Fibroblast of villous mesenchyme (primary cell): ENCODE results near the gene LBX2. TPM values are rescaled to one million over a fixed set of nuclear protein-coding genes. Genes with fewer than 3 reads are reported as not detected.

Experiments
- DNase-seq: peaks from one replicate; pipeline ENCODE4 v3.0.0-alpha.2; 2010; ENCODE audit warnings: low read depth
- H3K4me3 ChIP-seq: 2 replicates; pipeline ENCODE4 v1.5.1; 2011; ENCODE audit warnings: low read depth, mild to moderate bottlenecking, low read length
- total RNA-seq: library from RNA; depleted of rRNA; stranded (reverse); fragments of >200 nt; gene quantifications from 2 replicates; pipeline ENCODE4 v1.2.3, GENCODE V29; 2012
- TF ChIP-seq, protein P1 (sequence below): IDR thresholded peaks from 2 replicates; pipeline ENCODE4 v1.5.1; 2012; ENCODE audit warnings: low read depth, mild to moderate bottlenecking, low read length; ENCODE audit not compliant: insufficient read depth

The LBX2 gene
- total RNA-seq, 1 donor, result 1.3 TPM

DNA sequence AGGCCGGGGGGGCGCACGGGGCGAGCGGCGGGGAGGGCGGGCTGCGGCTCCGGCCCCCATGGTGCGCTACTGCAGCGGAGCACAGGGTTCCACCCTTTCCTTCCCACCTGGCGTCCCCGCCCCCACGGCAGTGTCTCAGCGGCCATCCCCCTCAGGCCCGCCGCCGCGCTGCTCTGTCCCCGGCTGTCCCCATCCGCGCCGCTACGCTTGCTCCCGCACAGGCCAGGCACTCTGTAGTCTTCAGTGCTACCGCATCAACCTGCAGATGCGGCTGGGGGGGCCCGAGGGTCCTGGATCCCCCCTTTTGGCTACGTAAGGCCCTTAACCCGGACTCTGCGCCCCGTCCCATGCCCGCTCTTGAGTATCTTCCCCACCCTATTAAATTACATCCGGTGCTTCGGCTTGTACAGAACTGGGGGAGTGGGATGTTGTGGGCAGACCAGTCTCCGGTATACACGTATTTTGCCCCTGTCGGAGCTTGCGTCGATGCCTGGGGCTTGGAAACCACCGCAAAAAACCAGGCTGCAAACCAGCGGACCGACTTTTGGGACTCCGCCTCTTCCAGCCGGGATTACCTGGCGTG lies 41.8 kb downstream of the LBX2 start:
- DNase-seq, result no peak
- peak overlapping the region; percentile 79 for H3K4me3 ChIP-seq
- TF ChIP-seq, protein P1, sequence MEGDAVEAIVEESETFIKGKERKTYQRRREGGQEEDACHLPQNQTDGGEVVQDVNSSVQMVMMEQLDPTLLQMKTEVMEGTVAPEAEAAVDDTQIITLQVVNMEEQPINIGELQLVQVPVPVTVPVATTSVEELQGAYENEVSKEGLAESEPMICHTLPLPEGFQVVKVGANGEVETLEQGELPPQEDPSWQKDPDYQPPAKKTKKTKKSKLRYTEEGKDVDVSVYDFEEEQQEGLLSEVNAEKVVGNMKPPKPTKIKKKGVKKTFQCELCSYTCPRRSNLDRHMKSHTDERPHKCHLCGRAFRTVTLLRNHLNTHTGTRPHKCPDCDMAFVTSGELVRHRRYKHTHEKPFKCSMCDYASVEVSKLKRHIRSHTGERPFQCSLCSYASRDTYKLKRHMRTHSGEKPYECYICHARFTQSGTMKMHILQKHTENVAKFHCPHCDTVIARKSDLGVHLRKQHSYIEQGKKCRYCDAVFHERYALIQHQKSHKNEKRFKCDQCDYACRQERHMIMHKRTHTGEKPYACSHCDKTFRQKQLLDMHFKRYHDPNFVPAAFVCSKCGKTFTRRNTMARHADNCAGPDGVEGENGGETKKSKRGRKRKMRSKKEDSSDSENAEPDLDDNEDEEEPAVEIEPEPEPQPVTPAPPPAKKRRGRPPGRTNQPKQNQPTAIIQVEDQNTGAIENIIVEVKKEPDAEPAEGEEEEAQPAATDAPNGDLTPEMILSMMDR, result no peak

DNA sequence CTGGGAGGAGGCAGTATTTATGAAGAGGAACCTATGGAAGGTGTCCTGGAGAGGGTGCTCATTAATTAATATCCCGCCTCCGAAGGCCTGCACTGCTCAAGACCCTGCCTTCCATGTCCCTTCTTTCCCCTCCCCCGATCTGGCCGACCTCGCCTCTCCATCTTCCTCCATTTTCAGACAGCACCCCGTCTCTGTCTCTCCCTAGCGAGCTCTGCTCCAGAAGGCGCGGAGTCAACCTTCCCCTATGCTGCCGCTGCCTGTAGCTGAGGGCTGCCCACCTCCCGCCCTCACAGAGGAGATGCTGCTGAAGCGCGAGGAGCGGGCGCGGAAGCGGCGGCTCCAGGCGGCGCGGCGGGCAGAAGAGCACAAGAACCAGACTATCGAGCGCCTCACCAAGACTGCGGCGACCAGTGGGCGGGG lies 42.3 kb downstream of the LBX2 start:
- H3K4me3 ChIP-seq, result peak overlapping the region; percentile 79
- TF ChIP-seq, protein P1, result no peak
- no peak for DNase-seq

DNA sequence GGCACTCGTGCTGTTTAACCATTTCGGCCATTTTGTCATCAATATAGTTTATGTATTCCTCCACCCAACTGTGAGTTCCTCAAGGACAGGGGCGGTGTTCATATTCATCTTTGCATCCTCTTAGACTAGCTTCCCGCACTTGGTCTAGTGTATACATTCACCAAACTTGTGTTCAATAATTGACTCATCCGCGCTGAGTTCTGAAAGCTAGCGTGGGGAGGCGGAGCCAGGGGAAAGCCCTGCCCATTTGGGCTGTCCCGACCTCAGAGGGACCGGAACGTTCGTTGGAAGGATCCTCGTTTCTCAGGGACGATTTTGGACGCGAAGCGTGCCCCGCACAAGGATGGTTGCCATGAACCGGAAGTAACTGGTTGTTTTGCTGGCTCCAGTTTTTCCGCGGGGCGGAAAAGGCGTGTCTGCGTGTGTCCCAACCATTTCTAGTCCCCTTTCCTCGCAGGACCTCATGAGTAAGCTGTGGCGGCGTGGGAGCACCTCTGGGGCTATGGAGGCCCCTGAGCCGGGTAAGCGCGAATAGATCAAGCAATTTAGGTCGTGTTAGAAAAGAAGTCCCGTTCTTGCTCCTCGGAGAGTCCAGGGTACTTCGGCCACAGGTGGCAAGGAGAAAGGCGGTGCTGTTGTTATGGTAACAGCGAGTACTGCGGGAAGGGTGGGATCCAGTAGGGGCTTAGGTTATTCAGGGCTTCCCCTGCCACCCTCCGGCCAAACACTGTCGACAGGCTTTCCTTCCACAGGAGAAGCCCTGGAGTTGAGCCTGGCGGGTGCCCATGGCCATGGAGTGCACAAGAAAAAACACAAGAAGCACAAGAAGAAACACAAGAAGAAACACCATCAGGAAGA lies 44.5 kb downstream of the LBX2 start, which contains the start of gene INO80B:
Gene INO80B, plus strand, starts transcription at position 434 of the 858 bp plus-strand sequence. Its CDS starts 30 bp downstream, at position 464.
- DNase-seq, result peak; percentile 99

DNA sequence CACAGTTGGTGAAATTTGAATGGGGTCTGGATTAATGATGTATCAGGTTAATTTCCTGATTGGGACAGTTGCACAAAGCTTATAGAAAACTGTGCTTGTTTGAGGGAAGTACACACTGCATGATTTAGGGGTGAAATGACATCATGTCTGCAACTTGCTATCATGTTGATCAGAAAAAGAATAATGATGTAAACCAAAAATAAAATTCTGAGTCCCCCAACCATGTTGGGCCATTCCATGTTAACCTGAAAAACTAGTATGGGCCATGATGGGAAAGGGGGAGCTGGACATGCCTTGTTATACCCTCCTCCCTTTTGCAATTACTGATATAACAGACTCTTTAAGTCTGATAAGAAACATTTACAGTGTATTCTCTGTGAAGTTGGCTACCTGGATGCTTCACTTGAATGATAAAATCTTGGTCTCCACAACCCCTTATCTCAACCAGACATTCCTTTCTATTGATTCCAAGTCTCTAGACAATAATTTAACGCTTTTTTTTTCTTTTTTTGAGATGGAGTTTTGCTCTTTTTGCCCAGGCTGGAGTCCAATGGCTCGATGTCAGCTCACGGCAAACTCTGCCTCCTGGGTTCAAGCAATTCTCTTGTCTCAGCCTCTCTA lies 48.7 kb downstream of the LBX2 start:
- TF ChIP-seq, protein P1, result no peak
- no peak overlapping the region for H3K4me3 ChIP-seq
- no peak for DNase-seq

More for the DNA sequence above, 44.5 kb downstream of the LBX2 start, which contains the start of gene INO80B:
- H3K4me3 ChIP-seq, result peak within 1 kb of the TSS; percentile 67
- TF ChIP-seq, protein P1, result no peak

DNA sequence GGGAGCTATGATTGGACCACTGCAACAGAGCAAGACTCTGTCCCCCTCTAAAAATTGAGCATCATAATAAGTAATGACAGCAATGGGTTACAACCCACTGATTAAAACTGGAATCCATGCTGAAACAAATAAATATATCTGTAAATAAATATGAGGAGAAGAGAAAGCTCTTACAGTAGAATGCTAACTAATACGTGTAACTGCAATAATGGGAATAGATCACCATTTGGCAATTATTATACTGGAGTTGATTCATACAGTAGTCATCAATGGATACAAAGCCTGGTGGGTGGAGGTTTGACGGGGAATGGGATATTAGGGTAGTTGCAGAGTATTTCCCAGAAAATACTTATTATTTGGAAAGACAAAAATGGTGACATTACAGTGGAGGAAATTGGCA lies 50.6 kb downstream of the LBX2 start:
- TF ChIP-seq, protein P1, result no peak
- no peak for DNase-seq
- no peak overlapping the region for H3K4me3 ChIP-seq

Other genes with a start within 250 kb of the LBX2 start
- under 0.01 and 0.32 TPM in 2 replicates for gene SLC4A5, start 156.2 kb downstream of the LBX2 start, total RNA-seq
- gene DCTN1, start 119.3 kb downstream of the LBX2 start, total RNA-seq, result 136 and 153 TPM in 2 replicates
- 0.86 and 1.3 TPM in 2 replicates for gene C2orf81, start 78.0 kb downstream of the LBX2 start, total RNA-seq
- gene WDR54, start 77.9 kb downstream of the LBX2 start, total RNA-seq, result 28.9 and 43.8 TPM in 2 replicates
- gene RTKN, start 57.7 kb downstream of the LBX2 start, total RNA-seq, result 17.4 and 18.1 TPM in 2 replicates
- 10.0 and 11.7 TPM in 2 replicates for gene INO80B, start 44.5 kb downstream of the LBX2 start, total RNA-seq
- gene WBP1, start 41.2 kb downstream of the LBX2 start, total RNA-seq, result 45.4 and 50.5 TPM in 2 replicates
- gene MOGS, start 34.2 kb downstream of the LBX2 start, total RNA-seq, result 52.2 and 62.2 TPM in 2 replicates
- 21.2 and 23.5 TPM in 2 replicates for gene MRPL53, start 26.9 kb downstream of the LBX2 start, total RNA-seq
- 27.2 and 29.6 TPM in 2 replicates for gene CCDC142, start 16.6 kb downstream of the LBX2 start, total RNA-seq
- gene TTC31, start 16.5 kb downstream of the LBX2 start, total RNA-seq, result 8.6 and 14.8 TPM in 2 replicates
- gene PCGF1, start 8.1 kb upstream of the LBX2 start, total RNA-seq, result 21.6 and 23.7 TPM in 2 replicates
- gene TLX2, start 14.8 kb upstream of the LBX2 start, total RNA-seq, result not detected in 2 replicates
- gene DQX1, start 26.6 kb upstream of the LBX2 start, total RNA-seq, result not detected in 2 replicates
- gene AUP1, start 30.1 kb upstream of the LBX2 start, total RNA-seq, result 60.2 and 68.2 TPM in 2 replicates
- 36.7 and 40.2 TPM in 2 replicates for gene HTRA2, start 30.3 kb upstream of the LBX2 start, total RNA-seq
- gene LOXL3, start 54.3 kb upstream of the LBX2 start, total RNA-seq, result 9.9 and 10.6 TPM in 2 replicates
- gene DOK1, start 55.1 kb upstream of the LBX2 start, total RNA-seq, result 9.9 and 20.0 TPM in 2 replicates
- not detected in 2 replicates for gene M1AP, start 148.7 kb upstream of the LBX2 start, total RNA-seq
- 5.6 and 7.7 TPM in 2 replicates for gene SEMA4F, start 154.6 kb upstream of the LBX2 start, total RNA-seq